HS-27A (cell line): ENCODE data around the gene OXNAD1.
"Not testable (repeated sequence)": the region's sequence is repeated elsewhere in the genome, so short reads cannot be mapped to it uniquely, and the experiment has no call there.

Experiments
- DNase-seq: peaks from one replicate; pipeline ENCODE4 v3.0.0-alpha.2; 2012; ENCODE audit warnings: low read depth, missing footprints

The OXNAD1 gene

GRCh38 chr3:16304061-16305010 is 39.3 kb downstream of the OXNAD1 start:
- no peak for DNase-seq

- no peak for DNase-seq
Observed at GRCh38 chr3:16305111-16305541, 40.1 kb downstream of the OXNAD1 start.

- no peak for DNase-seq
Observed at GRCh38 chr3:16307832-16308531, 43.0 kb downstream of the OXNAD1 start.

- no peak for DNase-seq
Observed at GRCh38 chr3:16308727-16309126, 43.7 kb downstream of the OXNAD1 start.

GRCh38 chr3:16309558-16309957 is 44.5 kb downstream of the OXNAD1 start:
- peak; percentile 19 for DNase-seq

GRCh38 chr3:16310486-16310885 is 45.5 kb downstream of the OXNAD1 start:
- DNase-seq: not testable (repeated sequence)

- DNase-seq: no peak
Observed at GRCh38 chr3:16311960-16312451, 47.0 kb downstream of the OXNAD1 start.

- DNase-seq: no peak
Observed at GRCh38 chr3:16313886-16314645, 49.1 kb downstream of the OXNAD1 start.

- no peak for DNase-seq
Observed at GRCh38 chr3:16315623-16316022, 50.6 kb downstream of the OXNAD1 start.

GRCh38 chr3:16316396-16316795 is 51.4 kb downstream of the OXNAD1 start:
- DNase-seq: no peak

- DNase-seq: no peak
Observed at GRCh38 chr3:16316847-16317560, 52.0 kb downstream of the OXNAD1 start.

GRCh38 chr3:16317561-16317945 is 52.5 kb downstream of the OXNAD1 start:
- no peak for DNase-seq

GRCh38 chr3:16318176-16318575 is 53.2 kb downstream of the OXNAD1 start:
- DNase-seq: no peak

GRCh38 chr3:16319307-16319706 is 54.3 kb downstream of the OXNAD1 start:
- no peak for DNase-seq

- no peak for DNase-seq
Observed at GRCh38 chr3:16319723-16320122, 54.7 kb downstream of the OXNAD1 start.

- no peak for DNase-seq
Observed at GRCh38 chr3:16320711-16321110, 55.7 kb downstream of the OXNAD1 start.

- no peak for DNase-seq
Observed at GRCh38 chr3:16322189-16322588, 57.2 kb downstream of the OXNAD1 start.

GRCh38 chr3:16323737-16324136 is 58.7 kb downstream of the OXNAD1 start:
- DNase-seq: no peak

- DNase-seq: no peak
Observed at GRCh38 chr3:16325850-16326249, 60.8 kb downstream of the OXNAD1 start.

- no peak for DNase-seq
Observed at GRCh38 chr3:16326724-16327349, 61.8 kb downstream of the OXNAD1 start.

- DNase-seq: no peak
Observed at GRCh38 chr3:16328124-16328523, 63.1 kb downstream of the OXNAD1 start.
